Erythroblast (primary cell): Measurements from ENCODE around the gene FAM234A.
"Not testable (repeated sequence)": the region's sequence is repeated elsewhere in the genome, so short reads cannot be mapped to it uniquely, and the experiment has no call there.

Experiments used
- DNase-seq, 2 experiments: peaks; one replicate each; lab custom pipeline; 2025; lab: John Stamatoyannopoulos, UW
- GATA1 ChIP-seq: IDR thresholded peaks from 2 replicates; pipeline ENCODE4 v1.6.1; 2011; ENCODE audit warnings: low read depth, mild to moderate bottlenecking, control low read depth, low read length, moderate library complexity
- POLR2A ChIP-seq: IDR thresholded peaks from 2 replicates; pipeline ENCODE4 v1.6.1; 2011; ENCODE audit warnings: mild to moderate bottlenecking, low read length

Gene FAM234A

DNA sequence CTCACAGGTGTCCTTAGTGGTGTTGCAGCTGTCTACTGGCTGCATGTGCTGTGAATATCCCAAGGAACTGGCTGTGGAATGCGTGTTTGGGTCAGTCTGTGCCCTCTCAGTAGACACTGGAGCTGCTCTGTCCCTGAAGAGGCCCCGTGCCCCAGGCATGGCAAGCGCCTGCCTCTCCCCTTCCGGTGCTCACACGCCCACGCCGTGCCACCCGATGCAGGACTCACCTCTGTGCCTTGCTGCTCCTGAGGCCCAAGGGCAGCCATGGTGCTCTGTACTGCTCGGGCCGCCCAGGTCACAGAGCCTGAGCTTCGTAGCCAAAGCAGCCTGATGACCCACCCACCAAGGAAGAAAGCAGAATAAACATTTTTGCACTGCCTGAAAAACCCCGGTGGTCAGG is 31.1 kb downstream of the FAM234A start:
- TF ChIP-seq POLR2A (no peak), GATA1 (no peak)

DNA sequence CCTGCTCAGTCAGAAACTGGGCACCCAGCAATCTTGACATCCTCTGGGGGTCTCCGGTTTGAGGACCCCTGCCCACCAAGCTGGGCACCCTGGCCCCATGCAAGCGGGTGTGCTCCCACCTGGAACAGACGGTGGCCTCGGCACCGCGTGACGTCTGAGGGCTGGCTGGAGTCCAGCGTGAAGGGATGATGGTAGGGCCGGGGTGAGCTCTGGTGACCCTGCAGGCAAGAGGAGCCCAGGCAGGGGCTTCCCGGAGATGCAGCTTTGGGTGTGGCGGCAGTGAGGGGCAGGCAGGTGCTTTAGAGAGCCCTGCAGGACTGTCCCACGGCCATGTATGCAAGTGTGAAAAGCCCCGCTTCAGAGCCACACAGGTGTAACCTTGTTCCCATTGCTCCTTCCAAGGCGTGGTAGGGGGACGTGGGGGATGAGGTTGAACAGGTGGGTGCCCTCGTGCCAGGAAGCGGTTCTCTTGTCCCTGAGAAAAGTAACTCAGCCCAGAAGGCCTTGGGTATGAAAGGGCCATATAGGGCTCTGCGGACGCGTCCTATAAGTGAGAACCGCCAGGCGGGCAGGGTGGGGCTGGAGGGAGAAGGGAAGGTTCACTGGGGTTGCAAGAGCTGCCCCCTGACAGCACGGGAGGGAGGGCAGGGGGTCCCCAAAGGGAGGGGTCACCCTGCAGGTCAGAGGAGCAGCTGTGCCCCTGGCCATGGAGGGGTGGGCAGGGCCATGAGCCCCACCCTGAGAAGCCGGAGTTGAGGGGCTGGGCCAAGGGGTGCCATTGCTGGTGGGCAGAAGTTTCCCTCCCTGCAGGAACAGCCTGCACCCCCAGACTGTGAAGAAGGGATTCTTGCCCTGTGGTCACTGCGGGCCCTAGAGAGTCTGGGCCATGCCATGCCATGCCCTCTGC is 31.9 kb downstream of the FAM234A start:
- no peak for DNase-seq
- TF ChIP-seq GATA1, result no peak
- TF ChIP-seq POLR2A, result no peak

More for the DNA sequence above, 31.1 kb downstream of the FAM234A start:
- DNase-seq, result no peak

DNA sequence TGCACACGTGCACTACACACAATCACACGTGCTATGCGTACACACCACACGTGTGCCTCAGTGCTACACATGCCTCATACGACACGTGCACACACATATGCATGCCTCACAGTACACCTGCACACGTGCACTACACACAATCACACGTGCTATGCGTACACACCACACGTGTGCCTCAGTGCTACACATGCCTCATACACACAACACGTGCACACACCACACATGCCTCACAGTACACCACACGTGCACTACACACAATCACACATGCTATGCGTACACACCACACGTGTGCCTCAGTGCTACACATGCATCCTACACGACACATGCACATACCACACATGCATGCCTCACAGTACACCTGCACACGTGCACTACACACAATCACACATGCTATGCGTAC is 32.9 kb downstream of the FAM234A start:
- peak; percentile 7 for TF ChIP-seq POLR2A

DNA sequence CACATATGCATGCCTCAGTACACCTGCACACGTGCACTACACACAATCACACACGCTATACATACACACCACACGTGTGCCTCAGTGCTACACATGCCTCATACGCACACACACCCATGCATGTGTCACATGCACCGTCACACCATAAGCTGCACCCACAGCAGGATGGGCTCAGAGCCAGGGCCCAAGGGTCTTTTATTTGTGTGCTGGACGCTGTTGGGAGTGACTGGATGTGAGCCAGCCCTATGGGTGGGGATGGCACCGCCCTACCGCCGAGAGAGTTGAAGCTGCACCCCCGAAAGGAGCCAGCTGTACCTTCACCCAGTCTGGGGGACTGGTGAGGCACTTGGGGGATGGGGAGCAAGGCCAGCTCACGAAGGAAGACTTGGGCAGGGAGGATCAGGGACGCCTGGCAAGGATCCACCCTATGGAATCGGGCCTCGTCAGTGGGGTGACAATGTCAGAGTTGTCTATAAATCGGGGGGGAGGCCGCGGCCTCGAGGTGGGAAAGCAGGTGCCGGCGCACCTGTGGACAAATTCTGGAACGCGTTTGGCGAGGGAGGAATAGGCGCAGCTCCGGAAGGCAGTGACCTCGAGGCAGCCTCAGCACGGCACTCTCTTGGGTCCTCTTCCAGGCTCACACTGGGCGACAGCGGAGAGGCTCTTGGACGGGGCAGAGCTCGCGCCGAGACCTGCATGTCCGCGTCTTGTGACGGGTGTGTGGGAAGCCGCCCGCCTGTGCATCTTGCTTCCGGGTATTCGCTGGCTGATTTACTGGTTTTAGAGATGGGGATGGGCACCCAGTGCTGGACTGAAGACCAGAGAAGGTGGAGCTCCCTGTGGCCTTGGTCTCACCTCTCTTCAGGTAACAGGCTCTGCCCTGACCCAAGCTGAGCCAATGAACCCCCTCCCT is 33.8 kb downstream of the FAM234A start:
- TF ChIP-seq POLR2A, result no peak
- TF ChIP-seq GATA1, result no peak
- no peak for DNase-seq

More for the DNA sequence above, 32.9 kb downstream of the FAM234A start:
- not testable (repeated sequence) for DNase-seq

DNA sequence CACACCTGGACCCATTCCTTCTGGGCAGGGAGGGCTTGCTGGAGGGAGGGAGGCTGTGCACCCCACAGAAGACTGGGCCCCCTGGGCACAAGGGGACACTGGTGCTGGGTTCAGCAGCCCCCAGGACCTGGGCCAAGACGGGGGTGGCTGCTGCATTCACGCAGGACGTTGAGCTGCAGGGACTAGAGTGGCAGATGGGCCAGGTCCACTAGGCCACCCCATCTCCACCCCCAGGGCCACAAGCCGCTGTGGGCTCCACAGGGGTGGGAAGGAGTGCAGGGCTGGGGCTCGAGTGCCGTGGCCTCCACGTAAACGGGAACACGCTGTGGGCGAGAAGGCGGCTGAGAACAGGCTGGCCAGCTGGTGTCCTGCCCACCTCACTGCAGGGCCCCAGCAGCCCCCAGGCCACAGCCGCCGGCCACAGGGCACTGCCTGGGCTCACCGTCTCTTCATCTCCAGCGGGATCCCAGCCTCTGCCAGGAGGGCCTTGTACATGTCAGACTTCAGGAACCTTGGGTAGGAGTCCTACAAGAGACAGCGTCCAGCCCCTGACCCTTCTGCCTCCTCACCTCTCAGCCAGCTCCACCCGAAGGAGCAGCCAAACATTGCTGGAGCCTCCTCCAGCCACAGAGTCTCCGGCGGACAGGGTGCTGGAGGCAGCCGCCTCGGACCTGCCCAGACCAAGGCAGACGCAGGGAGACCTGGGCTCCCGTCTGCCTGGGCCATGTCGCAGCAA is 34.6 kb downstream of the FAM234A start:
- DNase-seq, result no peak
- TF ChIP-seq GATA1, result no peak
- no peak for TF ChIP-seq POLR2A

DNA sequence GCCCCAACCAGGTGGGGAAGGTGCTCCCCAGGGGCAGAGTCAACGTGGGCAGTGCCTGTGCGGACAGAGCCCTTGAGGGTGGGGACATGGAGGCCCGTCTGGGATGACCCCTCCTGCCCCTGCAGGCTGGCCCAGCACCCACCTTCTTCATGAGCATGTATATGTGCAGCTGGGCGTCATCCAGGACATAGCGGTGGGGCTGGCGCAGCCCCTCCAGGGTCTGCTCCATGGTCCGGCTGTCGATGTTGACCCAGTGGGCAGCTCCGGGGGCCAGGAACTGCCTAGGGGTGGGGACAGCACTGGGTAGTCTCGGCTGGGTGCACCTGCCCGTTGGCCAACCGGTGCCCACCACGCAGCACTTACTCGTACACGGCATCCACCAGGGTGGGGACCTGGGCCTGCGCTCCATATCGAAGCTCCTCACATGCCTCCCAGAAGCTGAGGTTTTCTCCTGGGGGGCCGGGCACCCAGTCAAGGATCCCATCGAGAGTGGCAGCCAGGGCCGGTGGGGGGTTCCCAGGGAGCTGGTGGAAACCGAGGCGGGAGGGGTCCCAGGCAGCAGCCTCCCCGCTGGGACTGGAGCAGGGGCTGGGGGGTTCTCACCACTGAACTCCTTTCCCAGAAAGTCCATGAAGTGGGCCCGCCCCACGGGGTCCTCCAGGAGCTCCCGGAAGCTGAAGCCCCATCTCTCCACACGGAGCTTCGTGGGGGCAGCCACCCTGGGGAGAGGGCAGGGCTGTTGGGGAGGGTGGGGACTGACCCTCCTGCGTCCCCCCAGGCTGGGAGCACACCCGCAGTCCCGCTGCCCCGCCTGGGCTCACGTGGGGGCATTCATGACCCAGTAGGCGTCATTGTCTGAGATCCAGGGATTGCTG is 36.0 kb downstream of the FAM234A start:
- TF ChIP-seq POLR2A (no peak), GATA1 (no peak)
- DNase-seq, result no peak

DNA sequence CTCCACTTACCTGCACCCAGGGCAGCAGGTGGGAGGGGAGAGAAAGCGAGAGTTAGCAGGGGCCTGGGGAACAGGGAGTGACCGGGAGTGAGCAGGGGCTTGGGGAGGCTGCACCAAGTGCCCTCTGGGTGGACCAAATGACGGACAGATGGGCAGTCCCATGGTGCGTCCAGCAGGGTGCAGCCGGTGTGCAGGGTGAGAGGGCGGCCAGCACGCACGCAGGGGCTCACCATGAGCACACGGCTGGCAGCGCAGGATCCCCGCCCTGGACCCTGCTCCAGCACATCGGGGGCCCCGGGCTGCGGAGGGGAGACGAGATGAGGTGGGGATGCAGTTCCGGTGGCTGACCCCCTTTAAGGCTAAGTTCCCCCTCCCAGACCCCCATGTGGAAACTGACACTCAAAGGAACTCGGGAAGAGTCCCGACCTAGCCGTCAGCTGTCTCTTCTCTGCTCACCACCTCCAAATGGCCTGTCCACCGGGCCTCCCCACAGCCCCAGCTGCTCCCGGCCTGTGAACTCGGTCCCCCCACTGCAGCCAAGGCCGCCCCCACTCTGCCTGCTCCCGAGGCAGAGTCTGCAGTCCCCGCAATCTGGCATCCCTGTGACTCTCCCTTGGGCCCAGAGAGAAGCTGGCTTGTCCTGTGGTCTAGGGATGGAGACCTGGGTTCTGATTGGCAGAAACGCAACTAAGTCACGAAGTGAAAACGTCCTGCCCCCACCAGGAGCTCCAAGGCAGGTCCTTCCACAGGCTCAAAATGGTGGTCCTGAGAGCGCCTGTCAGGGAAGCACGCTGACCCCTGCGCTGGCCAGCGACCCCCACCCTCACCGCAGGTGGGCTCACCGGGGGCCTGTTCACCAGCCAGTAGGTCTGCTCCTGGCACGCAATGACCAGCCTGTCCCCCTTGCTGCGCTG is 38.3 kb downstream of the FAM234A start:
- TF ChIP-seq GATA1, result no peak
- no peak for TF ChIP-seq POLR2A
- DNase-seq, result no peak

DNA sequence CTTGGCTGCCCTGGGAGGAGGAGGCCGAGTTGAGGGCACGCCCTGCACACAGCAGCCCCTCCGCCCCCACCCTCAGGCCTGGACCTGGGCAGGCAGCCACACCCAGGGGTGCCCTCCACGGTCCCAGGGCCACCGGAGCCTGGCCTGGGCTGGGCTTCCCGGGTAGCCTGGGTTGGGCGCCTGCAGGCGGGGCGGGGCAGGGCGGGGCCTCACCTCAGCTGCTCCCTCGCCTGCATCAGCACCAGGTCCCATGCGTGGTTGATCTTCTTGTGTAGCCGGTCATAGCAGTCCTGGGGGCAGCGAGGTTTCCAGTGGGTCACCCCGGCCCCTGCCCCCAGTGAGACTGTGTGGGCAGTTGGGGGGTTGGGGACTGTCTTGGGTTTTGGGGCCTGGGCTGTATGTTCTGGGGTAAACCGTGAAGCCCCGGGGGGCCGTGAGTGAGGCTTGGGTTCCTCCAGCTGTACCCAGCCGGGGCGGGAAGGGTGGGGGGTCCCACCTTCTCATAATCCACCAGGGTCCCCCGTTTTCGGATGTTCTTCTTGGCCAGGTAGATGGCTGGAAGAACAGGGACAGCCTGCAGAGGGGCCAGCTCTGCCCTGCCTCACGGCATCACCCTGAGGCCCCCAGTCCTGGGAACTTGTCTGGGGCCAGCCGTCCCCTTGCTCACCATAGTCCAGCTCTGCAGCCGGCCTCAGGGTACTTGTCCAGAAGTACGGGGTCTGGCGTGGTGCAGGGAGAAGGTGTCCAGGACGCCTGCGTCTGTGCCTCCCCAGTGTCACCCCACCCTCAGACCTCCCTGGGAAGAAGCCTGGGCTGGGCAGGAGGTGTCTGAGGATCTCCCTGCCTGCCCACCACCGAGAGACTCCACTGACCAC is 39.2 kb downstream of the FAM234A start:
- DNase-seq, result no peak
- TF ChIP-seq GATA1, result no peak
- no peak for TF ChIP-seq POLR2A

DNA sequence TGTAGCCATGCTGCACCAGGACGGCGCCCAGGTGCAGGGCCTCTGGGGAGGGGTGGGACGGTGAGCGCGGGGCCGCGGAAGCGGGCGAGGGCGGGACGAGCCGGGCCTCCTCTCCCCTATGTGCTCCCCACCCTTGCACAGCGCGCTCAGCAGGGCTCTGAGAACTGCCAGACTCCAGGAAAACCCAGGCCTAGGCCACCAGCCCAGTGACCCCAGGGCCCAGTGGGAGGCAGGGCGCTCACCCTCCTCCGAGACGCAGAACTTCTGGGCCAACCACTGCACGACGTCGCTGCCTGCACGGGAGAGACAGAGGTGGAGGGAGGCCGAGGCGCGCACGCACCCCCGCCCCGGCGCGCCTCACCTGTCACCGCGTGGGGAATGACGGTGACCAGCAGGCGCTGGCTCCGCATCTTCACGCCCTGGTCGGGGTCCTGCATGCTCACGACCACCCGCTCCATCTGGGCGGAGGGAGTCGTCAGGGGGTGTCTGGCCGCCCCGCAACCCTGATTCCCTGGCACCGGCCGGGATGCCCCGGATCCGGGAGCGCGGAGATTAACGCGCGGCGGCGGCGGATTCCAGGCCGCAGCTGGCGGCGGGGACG is 40.5 kb downstream of the FAM234A start:
- TF ChIP-seq GATA1 (no peak), POLR2A (no peak)
- no peak for DNase-seq

DNA sequence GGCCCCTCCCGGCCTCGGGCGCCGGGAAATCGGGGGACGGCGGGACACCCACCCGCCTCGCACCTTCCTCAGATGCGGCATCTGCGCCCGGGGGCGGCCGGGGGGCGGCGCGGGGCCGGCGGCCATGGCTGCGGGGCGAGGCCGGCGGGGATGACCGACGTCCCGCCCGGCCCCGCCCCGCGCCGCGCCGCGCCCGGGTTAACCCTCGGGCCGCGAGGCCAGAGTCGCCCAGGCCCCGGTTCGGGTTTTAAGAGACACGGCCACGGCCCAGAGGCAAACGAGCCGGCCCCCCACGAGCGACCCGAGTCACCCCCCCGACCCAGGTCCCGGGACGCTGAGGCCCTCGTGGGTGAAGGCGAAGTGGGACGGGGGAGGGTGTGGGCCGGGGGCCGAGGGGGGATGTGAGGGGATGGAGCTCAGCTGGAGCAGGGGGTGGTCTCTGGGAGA is 41.2 kb downstream of the FAM234A start, which contains the start of gene RGS11:
RGS11 (minus strand) TSS at position 159 of the 447 bp plus-strand sequence; CDS start at position 126, 33 bp downstream.
- DNase-seq, result no peak

DNA sequence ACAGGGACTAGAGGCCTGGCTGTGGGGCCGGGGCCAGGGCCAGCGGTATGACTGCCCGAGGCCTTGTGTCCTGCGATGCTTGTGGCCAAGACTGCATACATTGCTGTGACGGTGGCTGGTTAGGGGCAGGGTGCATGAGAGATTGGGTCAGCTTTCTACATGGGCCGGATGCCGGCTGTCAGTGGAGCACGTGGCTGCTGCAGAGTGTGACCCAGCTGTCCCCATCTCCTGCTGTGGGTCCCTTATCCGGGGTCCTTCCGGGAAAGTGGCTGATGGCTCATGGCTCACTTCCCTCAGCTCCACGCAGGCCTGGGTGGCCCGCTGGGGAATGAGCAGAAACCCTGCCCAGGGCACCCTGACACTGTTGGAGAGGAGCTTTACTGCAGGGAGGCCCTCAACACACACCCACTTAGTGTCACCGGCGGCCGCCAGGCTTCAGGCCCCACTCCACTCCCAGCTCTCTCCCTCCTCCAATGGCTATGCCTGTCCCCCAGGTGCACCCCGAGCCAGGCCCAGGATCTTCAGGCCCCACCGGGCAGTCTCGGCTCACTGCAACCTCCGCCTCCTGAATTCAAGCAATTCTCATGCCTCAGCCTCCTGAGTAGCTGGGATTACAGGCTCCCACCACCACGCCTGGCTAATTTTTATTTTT is 41.9 kb downstream of the FAM234A start:
- DNase-seq, result no peak
- no peak for TF ChIP-seq POLR2A
- no peak for TF ChIP-seq GATA1

More for the DNA sequence above, 41.2 kb downstream of the FAM234A start, which contains the start of gene RGS11:
- no peak for TF ChIP-seq GATA1
- TF ChIP-seq POLR2A, result no peak
